K562 (cell line): ENCODE results near the gene DIPK1B.

Experiments used
- KLF6 ChIP-seq: fragments of 250-450 bp; sonication (Bioruptor Pico); IDR thresholded peaks from 2 replicates; pipeline ENCODE4 v1.4.0; 2020; ENCODE audit warnings: mild to moderate bottlenecking, moderate library complexity, borderline replicate concordance
- MAFK ChIP-seq: IDR thresholded peaks from 2 replicates; pipeline ENCODE4 v1.6.1; 2011; ENCODE audit warnings: low read length, improper control_type of control experiment
- NFIC ChIP-seq: fragments of 450-650 bp; IDR thresholded peaks from 2 replicates; pipeline ENCODE4 v1.6.1; 2017; ENCODE audit warnings: mild to moderate bottlenecking, inconsistent platforms
- POLR2A ChIP-seq: fragments of 450-650 bp; conservative IDR thresholded peaks from 2 replicates; pipeline ENCODE4 v1.6.1; 2016
- POLR2AphosphoS5 ChIP-seq: IDR thresholded peaks from 2 replicates; pipeline ENCODE4 v1.6.1; 2011; ENCODE audit warnings: mild to moderate bottlenecking, low read depth, low read length, moderate library complexity; ENCODE audit not compliant: control insufficient read depth, insufficient read depth
- ZBTB33 ChIP-seq: sonication (generic); formaldehyde crosslinking; IDR thresholded peaks from 2 replicates; pipeline ENCODE4 v1.8.1; 2023; ENCODE audit warnings: mild to moderate bottlenecking, missing genetic modification reagents
- ZNF551 ChIP-seq: fragments of 250-450 bp; sonication (Bioruptor Pico); IDR thresholded peaks from 2 replicates; pipeline ENCODE4 v1.5.0; 2021; ENCODE audit warnings: mild to moderate bottlenecking, moderate library complexity
- TF ChIP-seq, protein P1 (sequence below), 3 experiments: IDR thresholded peaks in 2 of 3; conservative IDR thresholded peaks in 1 of 3; 2 replicates each; pipeline ENCODE4 v1.5.1; 2011 to 2012; ENCODE audit warnings: low read length in 3 of 3, mild to moderate bottlenecking in 3 of 3, control low read depth in 2 of 3, improper control_type of control experiment in 1 of 3, inconsistent platforms in 1 of 3, low read depth in 1 of 3, mixed read lengths in 1 of 3, moderate library complexity in 1 of 3; ENCODE audit not compliant: insufficient read depth in 2 of 3

GRCh38 chr9:136726118-136726517 is 13.7 kb downstream of the DIPK1B start:
- TF ChIP-seq, protein P1, sequence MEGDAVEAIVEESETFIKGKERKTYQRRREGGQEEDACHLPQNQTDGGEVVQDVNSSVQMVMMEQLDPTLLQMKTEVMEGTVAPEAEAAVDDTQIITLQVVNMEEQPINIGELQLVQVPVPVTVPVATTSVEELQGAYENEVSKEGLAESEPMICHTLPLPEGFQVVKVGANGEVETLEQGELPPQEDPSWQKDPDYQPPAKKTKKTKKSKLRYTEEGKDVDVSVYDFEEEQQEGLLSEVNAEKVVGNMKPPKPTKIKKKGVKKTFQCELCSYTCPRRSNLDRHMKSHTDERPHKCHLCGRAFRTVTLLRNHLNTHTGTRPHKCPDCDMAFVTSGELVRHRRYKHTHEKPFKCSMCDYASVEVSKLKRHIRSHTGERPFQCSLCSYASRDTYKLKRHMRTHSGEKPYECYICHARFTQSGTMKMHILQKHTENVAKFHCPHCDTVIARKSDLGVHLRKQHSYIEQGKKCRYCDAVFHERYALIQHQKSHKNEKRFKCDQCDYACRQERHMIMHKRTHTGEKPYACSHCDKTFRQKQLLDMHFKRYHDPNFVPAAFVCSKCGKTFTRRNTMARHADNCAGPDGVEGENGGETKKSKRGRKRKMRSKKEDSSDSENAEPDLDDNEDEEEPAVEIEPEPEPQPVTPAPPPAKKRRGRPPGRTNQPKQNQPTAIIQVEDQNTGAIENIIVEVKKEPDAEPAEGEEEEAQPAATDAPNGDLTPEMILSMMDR (IDR thresholded peaks at IDR 0.05 in 2 of 3, conservative IDR thresholded peaks at IDR 0.05 in 1 of 3; ENCODE audit: insufficient read depth in 2 of 3, low read depth in 1 of 3, low read length in 3 of 3) = no peak
- TF ChIP-seq NFIC (no peak), ZBTB33 (CRISPR knock-in tag) (no peak), POLR2AphosphoS5 (no peak), ZNF551 (CRISPR knock-in tag) (no peak), KLF6 (no peak), POLR2A (no peak; the same call in 1 of the 2 replicates), MAFK (no peak)
